ENCODE results near the gene NELL1.

DNA sequence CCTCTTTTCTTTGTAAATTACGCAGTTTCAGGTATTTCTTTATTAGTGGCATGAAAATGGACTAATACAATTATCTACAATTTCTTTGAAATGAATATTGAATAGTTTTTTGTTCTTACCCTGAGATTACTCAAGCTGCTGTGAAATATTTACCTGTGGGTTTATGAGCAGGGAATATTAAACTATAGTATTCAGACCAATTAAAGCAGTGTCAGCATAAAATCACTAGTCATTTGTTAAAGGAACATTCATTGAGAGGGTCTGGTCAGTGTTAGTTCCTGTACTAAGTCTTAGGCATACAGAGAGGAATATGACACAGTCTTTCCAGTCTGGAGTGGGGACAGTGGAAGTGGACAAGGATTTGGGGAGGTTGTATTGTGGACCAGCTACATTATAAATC is 877.3 kb downstream of the NELL1 start:
- no peak for TF ChIP-seq EZH2 (IDR thresholded peaks at IDR 0.05)
- TF ChIP-seq FOXP2 (optimal IDR thresholded peaks at IDR 0.05; ENCODE audit: control extremely low read depth, extremely low read length, insufficient read depth), result no peak
- TF ChIP-seq POLR2AphosphoS5 (IDR thresholded peaks at IDR 0.05; ENCODE audit: borderline replicate concordance, low read depth, low read length), result no peak

Measured in SK-N-MC (cell line).